HepG2 (cell line): ENCODE results near the gene KCNQ1OT1. TPM values are rescaled to one million over a fixed set of nuclear protein-coding genes. Genes with fewer than 3 reads are reported as not detected.

ENCODE experiments used
- ATAC-seq: fragments of 200-7000 bp; cut with Tn5 transposase; 3 replicates; pipeline ENCODE4 v1.9.1; 2020; ENCODE audit warnings: mild to moderate bottlenecking, moderate library complexity
- BruUV-seq: library from RNA; stranded (reverse); fragments of 400-500 nt; replicated peaks from 2 replicates; lab custom pipeline; 2021; lab: Mats Ljungman, UMichigan
- CTCF ChIA-PET: fragments of 300-600 bp; formaldehyde crosslinking; extraction: SDS; loops from one replicate; lab custom pipeline; 2021; ENCODE audit warnings: low total read pairs, inconsistent platforms, low intra/inter-chr PET ratio; lab: Yijun Ruan, JAX
- POLR2A ChIA-PET: fragments of 350-600 bp; sonication (Branson Sonifier 250); formaldehyde crosslinking; loops from one replicate; lab custom pipeline; 2020; ENCODE audit warnings: antibody characterized with exemption, inconsistent platforms; lab: Yijun Ruan, JAX
- DNase-seq: peaks from one replicate; pipeline ENCODE4 v3.0.0-alpha.2; 2015; ENCODE audit warnings: low spot score
- FAIRE-seq: peaks from 3 replicates; lab custom pipeline; 2011; peaks lifted over from hg19 to GRCh38; lab: Jason Lieb, UNC
- H2AFZ ChIP-seq: one replicate; pipeline ENCODE4 v1.6.1; 2011; ENCODE audit warnings: low read length, inconsistent platforms
- H3K27ac ChIP-seq: fragments of 300-600 bp; 3 replicates; pipeline ENCODE4 v1.8.0; 2011; ENCODE audit warnings: mixed run types, mild to moderate bottlenecking, mixed read lengths, low read length, inconsistent platforms; ENCODE audit not compliant: insufficient read depth; ENCODE audit errors: extremely low read length
- H3K27me3 ChIP-seq, 2 experiments: fragments of 200-600 bp in 1 of 2; 2 replicates in 1 of 2; 3 replicates in 1 of 2; pipeline versions ENCODE4 v1.6.0 to v1.8.0; 2011; ENCODE audit warnings: low read length in 2 of 2, mild to moderate bottlenecking in 2 of 2, moderate library complexity in 2 of 2, inconsistent platforms in 1 of 2; ENCODE audit not compliant: insufficient read depth in 2 of 2, control insufficient read depth in 1 of 2
- H3K36me3 ChIP-seq, 2 experiments: fragments of 200-600 bp in 1 of 2; replicated peaks in 1 of 2; 2 replicates in 1 of 2; 3 replicates in 1 of 2; pipeline versions ENCODE4 v1.5.1 to v1.8.0; 2011; ENCODE audit warnings: low read length in 2 of 2, inconsistent platforms in 1 of 2; ENCODE audit not compliant: insufficient read depth in 2 of 2, control insufficient read depth in 1 of 2
- H3K4me1 ChIP-seq: 2 replicates; pipeline ENCODE4 v1.5.1; 2012; ENCODE audit warnings: low read length, inconsistent platforms; ENCODE audit not compliant: insufficient read depth
- H3K4me2 ChIP-seq: 2 replicates; pipeline ENCODE4 v1.6.0; 2011; ENCODE audit warnings: low read depth, low read length, inconsistent platforms
- H3K4me3 ChIP-seq, 3 experiments: fragments of 200-600 bp in 1 of 3; sonication (generic), shearing (Covaris generic) in 1 of 3; replicated peaks in 1 of 3; 2 replicates each; pipeline ENCODE4 v1.5.1; 2011 to 2016; ENCODE audit warnings: low read length in 3 of 3, inconsistent platforms in 2 of 3, low read depth in 2 of 3, mild to moderate bottlenecking in 2 of 3, control low read depth in 1 of 3, mixed read lengths in 1 of 3; ENCODE audit not compliant: insufficient read depth in 1 of 3
- H3K79me2 ChIP-seq: one replicate; pipeline ENCODE4 v1.6.1; 2011; ENCODE audit warnings: low read length, inconsistent platforms; ENCODE audit not compliant: insufficient read depth
- H3K9ac ChIP-seq: 2 replicates; pipeline ENCODE4 v1.6.0; 2011; ENCODE audit warnings: mild to moderate bottlenecking, low read depth, low read length, inconsistent platforms; ENCODE audit not compliant: insufficient read depth
- H3K9me3 ChIP-seq: 2 replicates; pipeline ENCODE4 v1.5.1; 2012; ENCODE audit warnings: mild to moderate bottlenecking, low read length
- H4K20me1 ChIP-seq: 2 replicates; pipeline ENCODE4 v1.6.0; 2011; ENCODE audit warnings: inconsistent platforms, mild to moderate bottlenecking, low read length, moderate library complexity; ENCODE audit not compliant: insufficient read depth
- AGO2 ChIP-seq: fragments of 200-400 bp; formaldehyde crosslinking; optimal IDR thresholded peaks from 2 replicates; pipeline ENCODE3; 2017; ENCODE audit warnings: mild to moderate bottlenecking, low read depth, low read length, moderate library complexity
- KLF6 ChIP-seq: IDR thresholded peaks from 2 replicates; pipeline ENCODE4 v1.8.0; 2016; ENCODE audit warnings: missing biosample characterization, missing genetic modification reagents
- NFKB2 ChIP-seq: sonication (generic); formaldehyde crosslinking; IDR thresholded peaks from 2 replicates; pipeline ENCODE4 v1.4.0; 2020; ENCODE audit warnings: missing genetic modification reagents, borderline replicate concordance
- ZNF225 ChIP-seq: sonication (generic); formaldehyde crosslinking; IDR thresholded peaks from 2 replicates; pipeline ENCODE4 v1.4.0; 2020; ENCODE audit warnings: mild to moderate bottlenecking, missing genetic modification reagents
- ZNF343 ChIP-seq: sonication (generic); formaldehyde crosslinking; IDR thresholded peaks from 2 replicates; pipeline ENCODE4 v1.4.0; 2020; ENCODE audit warnings: mild to moderate bottlenecking, missing genetic modification reagents
- ZNF619 ChIP-seq: sonication (generic); formaldehyde crosslinking; IDR thresholded peaks from 2 replicates; pipeline ENCODE4 v1.4.0; 2020; ENCODE audit warnings: mild to moderate bottlenecking, missing genetic modification reagents
- ZNF788 ChIP-seq: sonication (generic); formaldehyde crosslinking; IDR thresholded peaks from 2 replicates; pipeline ENCODE4 v1.5.0; 2020; ENCODE audit warnings: mild to moderate bottlenecking, missing genetic modification reagents, borderline replicate concordance
- ZSCAN12 ChIP-seq: sonication (generic); formaldehyde crosslinking; IDR thresholded peaks from 2 replicates; pipeline ENCODE4 v1.9.0; 2021; ENCODE audit warnings: mild to moderate bottlenecking, missing genetic modification reagents
- WGBS: methylation state at CpG from one replicate; pipeline ENCODE4 v1.1.6; 2017; ENCODE audit warnings: low lambda C conversion rate; 5-methylcytosine and 5-hydroxymethylcytosine counted together
- in situ Hi-C: cut with HindIII; loops from 2 replicates; pipeline ENCODE4 v1.10.0; 2017; ENCODE audit warnings: low pct_unique_long_range_greater_than_20kb; ENCODE audit not compliant: extremely low pct_ligation_motif_present
- intact Hi-C: fragments of 100-400 bp; cut with micrococcal nuclease; formaldehyde crosslinking; loops from one replicate; pipeline ENCODE4 v1.10.0; 2022; ENCODE audit not compliant: unreplicated experiment
- polyA plus RNA-seq, 8 experiments: library from polyadenylated mRNA; depleted of rRNA in 3 of 8; stranded (reverse) in 7 of 8; unstranded in 1 of 8; fragments of >200 nt; fragmentation: Illumina TruSeq in 4 of 8; extraction: Trizol in 4 of 8; gene quantifications; 2 replicates each; pipeline versions ENCODE4 v1.2.1 to v1.2.3, GENCODE V29; 2011 to 2016; ENCODE audit warnings: low read depth in 4 of 8, missing spikeins in 1 of 8, mixed read lengths in 1 of 8; ENCODE audit not compliant: insufficient read depth in 1 of 8
- total RNA-seq, 5 experiments: library from RNA; depleted of rRNA; stranded (reverse); fragments of >200 nt; fragmentation: Illumina TruSeq; extraction: Trizol; gene quantifications; 2 replicates each; pipeline ENCODE4 v1.2.3, GENCODE V29; 2016; ENCODE audit warnings: low read depth in 1 of 5
- TF ChIP-seq, protein P1 (sequence below): sonication (generic); formaldehyde crosslinking; IDR thresholded peaks from 2 replicates; pipeline ENCODE4 v1.9.0; 2021; ENCODE audit warnings: missing genetic modification reagents, borderline replicate concordance
- TF ChIP-seq, protein P2 (sequence below): sonication (generic); formaldehyde crosslinking; IDR thresholded peaks from 2 replicates; pipeline ENCODE4 v1.5.1; 2020; ENCODE audit warnings: mild to moderate bottlenecking, missing genetic modification reagents, moderate library complexity

Gene KCNQ1OT1
- total and polyA plus RNA-seq, 2 of the 13 experiments (the other 11 are each of a cell fraction or from before 2014, with no cell fraction given), result 1.3 to 18.9 TPM

DNA sequence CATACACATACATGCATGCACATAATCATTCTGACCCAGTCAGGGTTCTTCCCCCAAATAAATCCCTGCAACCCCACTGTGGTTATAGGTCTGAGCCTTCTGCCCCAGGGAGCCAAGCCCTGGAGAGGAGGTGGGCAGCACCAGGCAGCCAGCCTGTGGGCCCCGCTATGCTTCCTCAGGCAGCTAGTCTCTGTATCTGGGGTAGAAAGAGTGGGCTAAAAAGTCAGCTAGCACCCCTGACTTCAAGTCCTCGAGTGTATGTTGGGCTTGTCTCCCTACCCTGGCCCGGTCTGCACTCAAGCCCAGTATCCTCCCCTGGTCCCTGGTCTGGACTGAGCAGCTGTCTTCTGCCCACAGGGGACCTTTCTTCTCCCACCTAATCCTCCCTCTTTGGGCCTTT is 28.0 kb downstream of the KCNQ1OT1 start (continued):
- TF ChIP-seq NFKB2 (CRISPR knock-in tag) (no peak), ZSCAN12 (CRISPR knock-in tag) (no peak), ZNF619 (CRISPR knock-in tag) (no peak), ZNF343 (no peak), ZNF788 (CRISPR knock-in tag) (no peak), KLF6 (CRISPR knock-in tag) (no peak)
- TF ChIP-seq, protein P1, sequence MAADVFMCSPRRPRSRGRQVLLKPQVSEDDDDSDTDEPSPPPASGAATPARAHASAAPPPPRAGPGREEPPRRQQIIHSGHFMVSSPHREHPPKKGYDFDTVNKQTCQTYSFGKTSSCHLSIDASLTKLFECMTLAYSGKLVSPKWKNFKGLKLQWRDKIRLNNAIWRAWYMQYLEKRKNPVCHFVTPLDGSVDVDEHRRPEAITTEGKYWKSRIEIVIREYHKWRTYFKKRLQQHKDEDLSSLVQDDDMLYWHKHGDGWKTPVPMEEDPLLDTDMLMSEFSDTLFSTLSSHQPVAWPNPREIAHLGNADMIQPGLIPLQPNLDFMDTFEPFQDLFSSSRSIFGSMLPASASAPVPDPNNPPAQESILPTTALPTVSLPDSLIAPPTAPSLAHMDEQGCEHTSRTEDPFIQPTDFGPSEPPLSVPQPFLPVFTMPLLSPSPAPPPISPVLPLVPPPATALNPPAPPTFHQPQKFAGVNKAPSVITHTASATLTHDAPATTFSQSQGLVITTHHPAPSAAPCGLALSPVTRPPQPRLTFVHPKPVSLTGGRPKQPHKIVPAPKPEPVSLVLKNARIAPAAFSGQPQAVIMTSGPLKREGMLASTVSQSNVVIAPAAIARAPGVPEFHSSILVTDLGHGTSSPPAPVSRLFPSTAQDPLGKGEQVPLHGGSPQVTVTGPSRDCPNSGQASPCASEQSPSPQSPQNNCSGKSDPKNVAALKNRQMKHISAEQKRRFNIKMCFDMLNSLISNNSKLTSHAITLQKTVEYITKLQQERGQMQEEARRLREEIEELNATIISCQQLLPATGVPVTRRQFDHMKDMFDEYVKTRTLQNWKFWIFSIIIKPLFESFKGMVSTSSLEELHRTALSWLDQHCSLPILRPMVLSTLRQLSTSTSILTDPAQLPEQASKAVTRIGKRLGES (CRISPR knock-in tag), result no peak

- FAIRE-seq (no peak), ATAC-seq (no peak), DNase-seq (no peak)
- peaks cover 98% of the 10 kb centered on the region for H3K79me2 ChIP-seq
- POLR2A ChIA-PET, result interaction anchor here (0.7 to 1.1 kb wide), 2 partner anchors 111 to 635 kb away, joined by 3 read pairs; no protein-coding TSS in a partner anchor
- no peak for TF ChIP-seq ZNF225
- peak; percentile 62 for TF ChIP-seq AGO2
- TF ChIP-seq, protein P2, sequence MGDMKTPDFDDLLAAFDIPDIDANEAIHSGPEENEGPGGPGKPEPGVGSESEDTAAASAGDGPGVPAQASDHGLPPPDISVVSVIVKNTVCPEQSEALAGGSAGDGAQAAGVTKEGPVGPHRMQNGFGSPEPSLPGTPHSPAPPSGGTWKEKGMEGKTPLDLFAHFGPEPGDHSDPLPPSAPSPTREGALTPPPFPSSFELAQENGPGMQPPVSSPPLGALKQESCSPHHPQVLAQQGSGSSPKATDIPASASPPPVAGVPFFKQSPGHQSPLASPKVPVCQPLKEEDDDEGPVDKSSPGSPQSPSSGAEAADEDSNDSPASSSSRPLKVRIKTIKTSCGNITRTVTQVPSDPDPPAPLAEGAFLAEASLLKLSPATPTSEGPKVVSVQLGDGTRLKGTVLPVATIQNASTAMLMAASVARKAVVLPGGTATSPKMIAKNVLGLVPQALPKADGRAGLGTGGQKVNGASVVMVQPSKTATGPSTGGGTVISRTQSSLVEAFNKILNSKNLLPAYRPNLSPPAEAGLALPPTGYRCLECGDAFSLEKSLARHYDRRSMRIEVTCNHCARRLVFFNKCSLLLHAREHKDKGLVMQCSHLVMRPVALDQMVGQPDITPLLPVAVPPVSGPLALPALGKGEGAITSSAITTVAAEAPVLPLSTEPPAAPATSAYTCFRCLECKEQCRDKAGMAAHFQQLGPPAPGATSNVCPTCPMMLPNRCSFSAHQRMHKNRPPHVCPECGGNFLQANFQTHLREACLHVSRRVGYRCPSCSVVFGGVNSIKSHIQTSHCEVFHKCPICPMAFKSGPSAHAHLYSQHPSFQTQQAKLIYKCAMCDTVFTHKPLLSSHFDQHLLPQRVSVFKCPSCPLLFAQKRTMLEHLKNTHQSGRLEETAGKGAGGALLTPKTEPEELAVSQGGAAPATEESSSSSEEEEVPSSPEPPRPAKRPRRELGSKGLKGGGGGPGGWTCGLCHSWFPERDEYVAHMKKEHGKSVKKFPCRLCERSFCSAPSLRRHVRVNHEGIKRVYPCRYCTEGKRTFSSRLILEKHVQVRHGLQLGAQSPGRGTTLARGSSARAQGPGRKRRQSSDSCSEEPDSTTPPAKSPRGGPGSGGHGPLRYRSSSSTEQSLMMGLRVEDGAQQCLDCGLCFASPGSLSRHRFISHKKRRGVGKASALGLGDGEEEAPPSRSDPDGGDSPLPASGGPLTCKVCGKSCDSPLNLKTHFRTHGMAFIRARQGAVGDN (CRISPR knock-in tag), result 0 out of 2 replicates have a peak, but pooled peaks have one; percentile 14
- H4K20me1 ChIP-seq, result peaks cover 99% of the 10 kb centered on the region
- intact Hi-C loops (no loop called here), in situ Hi-C loops (no loop called here)
- WGBS, result 100% methylated on average over 1 of the region's 1 CpG
- H3K4me3 ChIP-seq, result no peak overlapping the region
- no TSS peak for BruUV-seq
- CTCF ChIA-PET, result no interaction called here
- H3K9ac ChIP-seq, result no peak overlapping the region
- H3K27ac ChIP-seq, result no peak overlapping the region
- H3K36me3 ChIP-seq, result peaks cover 35 to 92% of the 10 kb centered on the region in 2 experiments
- H3K27me3 ChIP-seq, result no peaks in the 10 kb centered on the region
- H3K4me1 ChIP-seq, result peaks cover 97% of the 10 kb centered on the region
- no peak overlapping the region for H2AFZ ChIP-seq
- H3K4me2 ChIP-seq, result no peak overlapping the region
- H3K9me3 ChIP-seq, result no peaks in the 10 kb centered on the region
Observed at GRCh38 chr11:2670541-2671100, 29.2 kb downstream of the KCNQ1OT1 start.
